Stimulated activated CD8-positive, alpha-beta memory T cell treated with anti-CD3 and anti-CD28 coated beads, Interleukin-12 subunit alpha, Interleukin-12 subunit beta, amount 100 ng/mL, for 1 hour (primary cell): ENCODE results near the gene CASKIN1.
"Not testable (repeated sequence)": the region's sequence is repeated elsewhere in the genome, so short reads cannot be mapped to it uniquely, and the experiment has no call there.

Experiments
- DNase-seq: peaks from one replicate; pipeline ENCODE4 v3.0.0-alpha.2; 2020; ENCODE audit warnings: low read depth

CASKIN1 gene

GRCh38 chr16:2196162-2196980 is at the start of gene CASKIN1:
TSS of gene CASKIN1 (minus strand) at chr16:2196605. CDS start at chr16:2196432, 173 bp downstream.
- DNase-seq = no peak

- DNase-seq = no peak
Measured at GRCh38 chr16:2244926-2245795, 48.8 kb upstream of the CASKIN1 start.

- DNase-seq = no peak
Measured at GRCh38 chr16:2244301-2244700, 47.9 kb upstream of the CASKIN1 start.

- no peak for DNase-seq
Measured at GRCh38 chr16:2243781-2244180, 47.4 kb upstream of the CASKIN1 start.

GRCh38 chr16:2243031-2243528 is 46.7 kb upstream of the CASKIN1 start:
- DNase-seq = no peak

GRCh38 chr16:2242598-2242997 is 46.2 kb upstream of the CASKIN1 start:
- no peak for DNase-seq

- DNase-seq = not testable (repeated sequence)
Measured at GRCh38 chr16:2240331-2240730, 43.9 kb upstream of the CASKIN1 start.

GRCh38 chr16:2238838-2239675 is 42.7 kb upstream of the CASKIN1 start:
- DNase-seq = no peak

- DNase-seq = no peak
Measured at GRCh38 chr16:2238150-2238837, 41.9 kb upstream of the CASKIN1 start.

GRCh38 chr16:2237493-2238149 is 41.2 kb upstream of the CASKIN1 start:
- DNase-seq = no peak

GRCh38 chr16:2237102-2237482 is 40.7 kb upstream of the CASKIN1 start:
- DNase-seq = no peak

- DNase-seq = no peak
Measured at GRCh38 chr16:2236337-2237101, 40.1 kb upstream of the CASKIN1 start, which contains the start of gene DNASE1L2. TSS of gene DNASE1L2 (plus strand) at chr16:2236444. CDS start at chr16:2236817, 373 bp downstream.

GRCh38 chr16:2235695-2236336 is 39.4 kb upstream of the CASKIN1 start:
- no peak for DNase-seq

- no peak for DNase-seq
Measured at GRCh38 chr16:2235234-2235651, 38.8 kb upstream of the CASKIN1 start.

- DNase-seq = no peak
Measured at GRCh38 chr16:2234813-2235170, 38.4 kb upstream of the CASKIN1 start.

GRCh38 chr16:2233872-2234812 is 37.7 kb upstream of the CASKIN1 start:
- DNase-seq = no peak

GRCh38 chr16:2233046-2233775 is 36.8 kb upstream of the CASKIN1 start:
- no peak for DNase-seq
